Endothelial cell of hepatic sinusoid (primary cell): Measurements from ENCODE around the gene ZNF724.
"Not testable (repeated sequence)": the region's sequence is repeated elsewhere in the genome, so short reads cannot be mapped to it uniquely, and the experiment has no call there.

Experiments
- in situ Hi-C: cut with HindIII; loops from 2 replicates; pipeline ENCODE4 v1.10.0; 2017; ENCODE audit warnings: low sequenced_read_pairs

The ZNF724 gene

DNA sequence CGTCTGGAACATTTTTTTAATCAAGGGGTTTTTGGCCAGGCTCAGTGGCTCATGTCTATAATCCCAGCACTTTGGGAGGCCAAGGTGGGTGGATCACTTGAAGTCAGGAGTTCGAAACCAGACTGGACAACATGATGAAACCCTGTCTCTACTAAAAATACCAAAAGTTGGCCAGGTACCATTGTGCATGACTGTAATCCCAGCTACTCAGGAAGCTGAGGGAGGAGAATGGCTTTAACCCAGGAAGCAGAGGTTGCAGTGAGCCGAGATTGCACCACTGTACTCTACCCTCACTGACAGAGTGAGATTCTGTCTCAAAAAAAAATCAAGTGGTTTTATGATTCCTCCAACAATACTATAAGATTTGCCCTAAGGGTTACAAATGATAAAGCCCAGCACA is 3.1 kb upstream of the ZNF724 start:
- in situ Hi-C loops = not testable (repeated sequence)

DNA sequence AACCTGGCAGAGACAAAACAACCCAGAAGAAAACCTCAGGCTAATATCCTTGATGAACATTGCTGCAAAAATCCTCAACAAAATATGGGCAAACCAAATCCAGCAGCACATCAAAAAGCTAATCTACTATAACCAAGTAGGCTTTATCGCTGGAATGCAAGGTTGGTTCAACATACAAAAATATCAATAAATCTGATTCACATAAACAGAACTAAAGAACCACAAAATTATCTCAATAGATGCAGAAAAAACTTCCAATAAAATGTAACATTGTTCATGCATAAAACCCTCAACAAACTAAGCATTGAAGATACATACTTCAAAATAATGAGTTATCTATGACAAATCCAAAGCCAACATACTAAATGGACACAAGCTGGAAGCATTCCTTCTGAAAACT is 8.8 kb downstream of the ZNF724 start:
- in situ Hi-C loops = no loop called here

DNA sequence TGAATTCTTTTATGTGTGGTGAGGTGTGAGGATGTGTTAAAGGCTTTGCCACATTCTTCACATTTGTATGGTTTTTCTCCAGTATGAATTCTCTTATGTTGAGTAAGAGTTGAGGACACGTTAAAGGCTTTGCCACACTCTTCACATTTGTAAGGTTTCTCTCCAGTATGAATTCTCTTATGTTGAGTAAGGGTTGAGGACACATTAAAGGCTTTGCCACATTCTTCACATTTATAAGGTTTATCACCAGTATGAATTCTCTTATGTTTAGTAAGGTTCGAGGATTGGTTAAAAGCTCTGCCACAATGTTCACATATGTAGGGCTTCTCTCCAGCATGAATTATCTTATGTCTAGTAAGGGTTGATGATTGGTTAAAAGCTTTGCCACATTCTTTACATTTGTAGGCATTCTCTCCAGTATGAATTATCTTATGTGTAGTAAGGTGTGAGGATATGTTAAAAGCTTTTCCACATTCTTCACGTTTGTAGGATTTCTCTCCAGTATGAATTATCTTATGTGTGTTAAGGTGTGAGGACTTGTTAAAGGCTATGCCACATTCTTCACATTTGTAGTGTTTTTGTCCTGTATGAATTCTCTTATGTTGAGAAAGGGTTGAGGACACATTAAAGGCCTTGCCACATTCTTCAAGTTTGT is 27.1 kb downstream of the ZNF724 start:
- in situ Hi-C loops = no loop called here

DNA sequence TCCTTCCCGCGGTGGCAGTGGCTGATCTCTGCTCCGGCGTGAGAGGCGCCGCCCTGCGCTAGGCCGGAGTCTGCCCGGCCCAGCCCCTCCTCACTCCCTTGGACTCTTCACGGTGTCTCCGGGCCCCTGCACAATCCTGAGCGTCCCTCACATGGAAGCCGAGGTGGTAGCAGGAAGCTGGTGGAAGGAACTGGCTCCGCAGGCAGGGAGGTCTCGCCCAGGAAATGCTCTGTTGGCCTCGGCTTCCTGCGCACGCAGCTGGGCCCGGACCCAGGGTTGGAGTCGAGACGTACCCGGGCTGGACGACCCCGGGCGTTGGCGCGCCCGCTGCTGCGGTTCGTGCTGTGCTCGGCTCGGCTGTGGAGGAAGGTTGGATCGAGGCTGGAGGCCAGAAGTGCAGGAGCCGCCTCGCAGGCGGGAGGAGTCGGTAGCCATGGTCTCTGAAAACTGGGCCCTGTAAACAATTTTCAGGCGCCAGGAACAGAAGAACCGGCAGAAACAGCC is 46.3 kb downstream of the ZNF724 start:
- in situ Hi-C loops = no loop called here

DNA sequence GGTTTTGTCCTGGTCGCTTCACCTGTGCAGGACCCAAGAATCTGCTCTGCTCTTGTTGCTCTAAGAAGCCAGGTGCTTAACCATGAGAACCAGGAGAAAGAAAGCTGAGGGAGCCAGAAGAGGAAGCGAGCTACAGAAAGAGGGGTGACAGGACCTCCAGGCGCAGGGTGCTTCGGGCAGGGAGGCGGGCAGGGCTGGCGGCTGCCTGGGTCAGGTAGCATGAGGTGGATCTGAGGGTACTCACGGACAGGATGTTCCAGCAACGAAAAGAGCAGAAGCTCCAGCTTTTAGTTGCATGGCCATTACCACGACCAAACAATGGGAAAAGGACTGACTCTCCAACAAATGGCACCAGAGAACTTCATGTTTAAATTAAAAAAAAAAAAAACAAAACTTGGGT is 59.9 kb downstream of the ZNF724 start:
- in situ Hi-C loops = no loop called here

DNA sequence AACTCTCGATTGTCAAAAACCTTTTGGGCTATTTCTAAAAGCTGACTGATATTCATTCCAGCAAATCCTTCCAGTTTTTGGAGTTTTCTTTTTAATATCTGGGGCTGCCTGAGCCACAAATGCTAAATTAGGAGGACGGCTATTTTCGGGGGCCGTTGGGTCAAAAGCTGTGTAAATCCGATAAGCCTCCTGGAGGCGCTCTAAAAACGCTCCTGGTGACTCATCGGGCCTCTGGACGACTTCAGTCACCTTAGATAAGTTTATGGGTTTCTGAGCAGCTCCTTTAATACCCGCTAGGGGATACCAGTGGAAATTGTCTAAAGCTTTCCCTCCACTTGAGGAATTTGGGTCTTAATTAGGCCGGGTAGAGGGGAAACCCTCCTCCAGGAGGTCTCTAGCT is 66.9 kb downstream of the ZNF724 start:
- in situ Hi-C loops = no loop called here
